Bronchial epithelial cell (primary cell): ENCODE results near the gene RNASEH2B. TPM values are rescaled to one million over a fixed set of nuclear protein-coding genes. Genes with fewer than 3 reads are reported as not detected.

Experiments
- DNase-seq: peaks from one replicate; pipeline ENCODE4 v3.0.0-alpha.2; 2010; ENCODE audit warnings: low read depth
- FAIRE-seq: peaks from 2 replicates; lab custom pipeline; 2011; peaks lifted over from hg19 to GRCh38; lab: Jason Lieb, UNC
- H3K27me3 ChIP-seq: 2 replicates; pipeline ENCODE4 v1.5.1; 2011; ENCODE audit warnings: low read length; ENCODE audit not compliant: control insufficient read depth, insufficient read depth
- H3K36me3 ChIP-seq: 2 replicates; pipeline ENCODE4 v1.5.1; 2011; ENCODE audit warnings: low read length; ENCODE audit not compliant: control insufficient read depth, insufficient read depth
- H3K4me3 ChIP-seq: 2 replicates; pipeline ENCODE4 v1.5.1; 2011; ENCODE audit warnings: mild to moderate bottlenecking, low read depth, low read length, control low read depth
- CTCF ChIP-seq: IDR thresholded peaks from 2 replicates; pipeline ENCODE4 v1.5.1; 2011; ENCODE audit warnings: mild to moderate bottlenecking, moderate library complexity, low read length, control low read depth, inconsistent platforms; ENCODE audit not compliant: insufficient read depth, severe bottlenecking
- total RNA-seq: library from RNA; depleted of rRNA; stranded (reverse); fragments of >200 nt; gene quantifications from 2 replicates; pipeline ENCODE4 v1.2.1, GENCODE V29; 2014

Gene RNASEH2B
- total RNA-seq, 1 donor from 2014 or later = 35.0 TPM

GRCh38 chr13:50888362-50888761 lies 21.2 kb upstream of the RNASEH2B start:
- H3K4me3 ChIP-seq = no peak overlapping the region
- FAIRE-seq (no peak), DNase-seq (no peak)
- H3K27me3 ChIP-seq = no peaks in the 10 kb centered on the region
- H3K36me3 ChIP-seq = no peaks in the 10 kb centered on the region
- TF ChIP-seq CTCF = no peak

GRCh38 chr13:50889317-50889716 lies 20.3 kb upstream of the RNASEH2B start:
- no peak for TF ChIP-seq CTCF
- FAIRE-seq = no peak
- H3K27me3 ChIP-seq = no peaks in the 10 kb centered on the region
- H3K4me3 ChIP-seq = no peak overlapping the region
- H3K36me3 ChIP-seq = no peaks in the 10 kb centered on the region
- DNase-seq = no peak

- no peak for DNase-seq
- FAIRE-seq = no peak
- H3K27me3 ChIP-seq = no peaks in the 10 kb centered on the region
- TF ChIP-seq CTCF = no peak
- no peak overlapping the region for H3K4me3 ChIP-seq
- H3K36me3 ChIP-seq = no peaks in the 10 kb centered on the region
Observed at GRCh38 chr13:50891206-50891605, 18.4 kb upstream of the RNASEH2B start.

- no peak for DNase-seq
- Histone ChIP-seq H3K4me3 (no peak overlapping the region), H3K36me3 (no peaks in the 10 kb centered on the region), H3K27me3 (no peaks in the 10 kb centered on the region)
- TF ChIP-seq CTCF = no peak
- FAIRE-seq = peak; percentile 47
Observed at GRCh38 chr13:50892210-50892944, 17.2 kb upstream of the RNASEH2B start.

- H3K27me3 ChIP-seq = no peaks in the 10 kb centered on the region
- no peak for TF ChIP-seq CTCF
- H3K36me3 ChIP-seq = no peaks in the 10 kb centered on the region
- H3K4me3 ChIP-seq = no peak overlapping the region
- DNase-seq (no peak), FAIRE-seq (no peak)
Observed at GRCh38 chr13:50893211-50893852, 16.3 kb upstream of the RNASEH2B start.
